Right atrium auricular region (tissue), 2 donors: ENCODE data around the gene TMEM86A. TPM values are rescaled to one million over a fixed set of nuclear protein-coding genes. Genes with fewer than 3 reads are reported as not detected.

Source experiments
- DNase-seq: peaks from one replicate; pipeline ENCODE4 v3.0.0-alpha.2; 2019; ENCODE audit warnings: low spot score
- H3K27ac ChIP-seq, 2 donors: fragments of 200-600 bp; sonication (generic); 1 replicate in 1 of 2; 2 replicates in 1 of 2; pipeline ENCODE4 v1.5.1; 2016 to 2019
- H3K27me3 ChIP-seq, 2 donors: fragments of 200-600 bp; sonication (generic); one replicate each; pipeline versions ENCODE4 v1.5.1 to v1.6.0; 2017 to 2019
- H3K36me3 ChIP-seq: fragments of 200-600 bp; sonication (generic); one replicate; pipeline ENCODE4 v1.5.1; 2016
- H3K4me1 ChIP-seq, 2 donors: fragments of 200-600 bp; sonication (generic); one replicate each; pipeline versions ENCODE4 v1.5.1 to v1.6.0; 2017 to 2019
- H3K4me3 ChIP-seq, 2 donors: fragments of 200-600 bp; sonication (generic); 1 replicate in 1 of 2; 2 replicates in 1 of 2; pipeline ENCODE4 v1.5.1; 2017 to 2019; ENCODE audit warnings: mild to moderate bottlenecking in 1 of 2, moderate library complexity in 1 of 2
- H3K9me3 ChIP-seq, 2 donors: fragments of 200-600 bp; sonication (generic); one replicate each; pipeline ENCODE4 v1.5.1; 2019
- total RNA-seq, 2 donors: library from RNA; depleted of rRNA; stranded (reverse); fragments of >200 nt; gene quantifications; one replicate each; pipeline ENCODE4 v1.1.0, GENCODE V29; 2016
- TF ChIP-seq, protein P1 (sequence below), 2 donors: fragments of 200-600 bp; sonication (generic); IDR thresholded peaks; one replicate each; pipeline ENCODE4 v1.5.1; 2019; ENCODE audit warnings: antibody characterized with exemption in 2 of 2

The TMEM86A gene
- total RNA-seq, 2 donors from 2014 or later: 2.6 to 4.6 TPM

DNA sequence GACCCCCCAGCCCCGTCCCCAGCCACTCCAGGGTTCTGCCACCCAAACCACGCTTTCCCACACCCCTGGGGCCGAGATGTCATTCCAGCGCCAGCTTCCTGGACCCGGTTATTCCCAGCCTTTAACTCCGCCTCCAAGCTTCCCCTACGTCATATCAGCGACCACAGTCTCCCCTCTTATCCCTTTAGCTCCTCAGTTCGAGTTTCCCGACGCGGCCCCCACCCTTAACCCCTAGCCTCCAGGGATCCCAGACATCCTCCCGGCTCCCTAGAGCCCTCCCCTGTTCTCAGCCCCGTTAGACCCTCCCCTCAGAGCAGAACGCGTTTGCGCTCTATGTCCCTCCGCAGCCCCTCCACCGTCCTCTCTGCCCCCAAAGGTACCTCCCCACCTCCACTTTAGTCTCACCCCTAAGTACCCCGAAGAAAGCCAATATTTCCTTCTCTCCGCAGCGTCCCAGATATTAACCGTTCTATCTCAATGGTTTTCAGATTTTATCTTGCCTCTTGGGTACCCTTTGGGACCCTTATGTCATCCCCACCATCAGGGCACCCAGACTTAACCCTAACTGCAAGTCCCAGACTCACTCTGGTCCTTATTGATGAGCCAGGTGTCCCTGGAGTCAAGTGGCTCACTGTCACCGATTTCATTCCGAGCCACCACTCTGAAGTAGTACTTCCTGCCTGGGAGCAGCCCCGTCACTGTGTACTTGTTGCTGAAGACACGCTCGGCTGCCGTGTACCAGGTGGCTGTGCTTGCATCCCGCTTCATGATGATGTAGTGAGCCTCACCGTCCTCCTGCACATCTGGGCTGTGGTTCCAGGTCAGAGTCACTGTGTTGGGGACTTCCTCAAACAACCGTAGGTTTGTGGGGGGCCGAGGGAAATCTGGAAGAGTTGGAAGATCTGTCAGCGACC is 8.0 kb downstream of the TMEM86A start:
- peak; percentile 73 for DNase-seq
- Histone ChIP-seq H3K27me3 (no peaks in the 10 kb centered on the region), H3K4me1 (peaks cover 0 to 42% of the 10 kb centered on the region in 2 donors), H3K36me3 (peaks cover 7% of the 10 kb centered on the region), H3K4me3 (peak overlapping the region; percentile 40 to 59), H3K27ac (peak overlapping the region; percentile 53 to 79), H3K9me3 (no peaks in the 10 kb centered on the region)
- TF ChIP-seq, protein P1, sequence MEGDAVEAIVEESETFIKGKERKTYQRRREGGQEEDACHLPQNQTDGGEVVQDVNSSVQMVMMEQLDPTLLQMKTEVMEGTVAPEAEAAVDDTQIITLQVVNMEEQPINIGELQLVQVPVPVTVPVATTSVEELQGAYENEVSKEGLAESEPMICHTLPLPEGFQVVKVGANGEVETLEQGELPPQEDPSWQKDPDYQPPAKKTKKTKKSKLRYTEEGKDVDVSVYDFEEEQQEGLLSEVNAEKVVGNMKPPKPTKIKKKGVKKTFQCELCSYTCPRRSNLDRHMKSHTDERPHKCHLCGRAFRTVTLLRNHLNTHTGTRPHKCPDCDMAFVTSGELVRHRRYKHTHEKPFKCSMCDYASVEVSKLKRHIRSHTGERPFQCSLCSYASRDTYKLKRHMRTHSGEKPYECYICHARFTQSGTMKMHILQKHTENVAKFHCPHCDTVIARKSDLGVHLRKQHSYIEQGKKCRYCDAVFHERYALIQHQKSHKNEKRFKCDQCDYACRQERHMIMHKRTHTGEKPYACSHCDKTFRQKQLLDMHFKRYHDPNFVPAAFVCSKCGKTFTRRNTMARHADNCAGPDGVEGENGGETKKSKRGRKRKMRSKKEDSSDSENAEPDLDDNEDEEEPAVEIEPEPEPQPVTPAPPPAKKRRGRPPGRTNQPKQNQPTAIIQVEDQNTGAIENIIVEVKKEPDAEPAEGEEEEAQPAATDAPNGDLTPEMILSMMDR (IDR thresholded peaks at IDR 0.05): no peak

DNA sequence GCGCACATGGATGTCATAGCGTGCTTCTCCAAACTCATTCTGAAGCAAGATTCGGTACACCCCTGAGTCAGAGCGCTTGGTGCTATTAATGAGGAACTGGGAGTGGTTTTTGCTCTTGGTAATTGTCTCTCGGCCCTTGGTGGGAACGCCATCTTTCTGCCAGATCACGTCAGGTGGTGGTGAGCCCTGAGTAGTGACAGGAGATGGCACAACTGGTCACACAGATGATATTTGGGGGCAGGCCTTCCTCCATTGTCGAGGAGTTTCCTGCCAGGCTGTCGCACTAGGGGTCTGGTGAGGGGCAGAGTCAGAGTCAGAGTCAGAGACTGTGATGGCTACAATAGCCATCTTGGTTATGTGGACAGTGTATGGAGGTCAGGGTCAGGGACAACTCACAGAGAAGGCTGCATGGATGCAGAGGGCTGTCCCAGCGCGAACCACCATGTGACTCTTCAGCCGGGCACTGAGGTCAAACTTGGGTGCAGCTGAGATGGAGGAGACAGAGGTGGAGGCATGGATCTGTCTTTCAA is 9.3 kb downstream of the TMEM86A start:
- TF ChIP-seq, protein P1 (IDR thresholded peaks at IDR 0.05): no peak
- no peaks in the 10 kb centered on the region for H3K9me3 ChIP-seq
- H3K36me3 ChIP-seq: no peaks in the 10 kb centered on the region
- no peak for DNase-seq
- no peak overlapping the region for H3K4me3 ChIP-seq
- no peaks in the 10 kb centered on the region for H3K27me3 ChIP-seq
- H3K27ac ChIP-seq: no peak overlapping the region
- H3K4me1 ChIP-seq: peaks cover 0 to 38% of the 10 kb centered on the region in 2 donors

DNA sequence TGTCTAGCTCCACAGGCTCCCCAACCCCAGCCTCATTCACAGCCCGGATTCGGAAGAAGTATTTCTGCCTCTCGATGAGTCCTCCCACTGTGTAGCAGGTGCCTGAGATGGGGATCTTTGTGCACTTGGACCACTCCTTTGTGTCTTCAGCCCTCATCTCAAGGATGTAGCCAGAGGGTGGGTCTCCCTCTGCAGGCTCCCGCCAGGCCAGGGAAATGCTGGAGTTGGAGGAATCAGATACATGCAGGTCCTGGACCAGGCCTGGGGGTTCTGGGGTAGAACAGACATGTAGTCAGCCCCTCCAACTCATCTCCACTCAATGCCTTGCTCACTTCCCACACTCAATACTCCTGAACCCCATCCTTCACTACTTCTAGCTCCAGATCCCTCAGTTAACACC is 10.8 kb downstream of the TMEM86A start:
- no peak overlapping the region for H3K4me3 ChIP-seq
- DNase-seq: no peak
- H3K4me1 ChIP-seq: peaks cover 0 to 25% of the 10 kb centered on the region in 2 donors
- no peaks in the 10 kb centered on the region for H3K9me3 ChIP-seq
- H3K27me3 ChIP-seq: no peaks in the 10 kb centered on the region
- no peaks in the 10 kb centered on the region for H3K36me3 ChIP-seq
- TF ChIP-seq, protein P1 (IDR thresholded peaks at IDR 0.05): no peak
- H3K27ac ChIP-seq: no peak overlapping the region

DNA sequence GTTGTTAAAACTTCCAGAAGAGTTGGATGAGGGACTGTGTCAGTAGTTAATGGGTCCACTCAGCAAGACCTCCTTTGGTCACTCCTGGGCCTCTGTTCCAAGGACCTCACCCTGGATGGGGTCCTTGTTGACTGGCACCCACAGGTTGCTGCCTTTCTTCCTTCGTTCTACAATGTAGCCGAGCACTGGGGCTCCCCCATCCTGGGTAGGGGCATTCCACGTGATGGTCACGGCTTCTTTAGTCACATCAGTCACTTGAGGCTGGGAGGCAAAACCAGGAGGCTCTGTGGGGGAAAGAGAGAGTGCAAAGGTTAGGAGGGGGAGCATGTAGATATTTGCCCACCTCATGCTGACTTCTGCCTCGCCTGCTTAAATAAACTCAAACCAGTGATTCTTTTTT is 12.0 kb downstream of the TMEM86A start:
- H3K27me3 ChIP-seq: no peaks in the 10 kb centered on the region
- H3K4me1 ChIP-seq: peaks cover 0 to 13% of the 10 kb centered on the region in 2 donors
- no peak overlapping the region for H3K4me3 ChIP-seq
- no peaks in the 10 kb centered on the region for H3K36me3 ChIP-seq
- no peaks in the 10 kb centered on the region for H3K9me3 ChIP-seq
- TF ChIP-seq, protein P1 (IDR thresholded peaks at IDR 0.05): no peak
- no peak for DNase-seq
- H3K27ac ChIP-seq: no peak overlapping the region

DNA sequence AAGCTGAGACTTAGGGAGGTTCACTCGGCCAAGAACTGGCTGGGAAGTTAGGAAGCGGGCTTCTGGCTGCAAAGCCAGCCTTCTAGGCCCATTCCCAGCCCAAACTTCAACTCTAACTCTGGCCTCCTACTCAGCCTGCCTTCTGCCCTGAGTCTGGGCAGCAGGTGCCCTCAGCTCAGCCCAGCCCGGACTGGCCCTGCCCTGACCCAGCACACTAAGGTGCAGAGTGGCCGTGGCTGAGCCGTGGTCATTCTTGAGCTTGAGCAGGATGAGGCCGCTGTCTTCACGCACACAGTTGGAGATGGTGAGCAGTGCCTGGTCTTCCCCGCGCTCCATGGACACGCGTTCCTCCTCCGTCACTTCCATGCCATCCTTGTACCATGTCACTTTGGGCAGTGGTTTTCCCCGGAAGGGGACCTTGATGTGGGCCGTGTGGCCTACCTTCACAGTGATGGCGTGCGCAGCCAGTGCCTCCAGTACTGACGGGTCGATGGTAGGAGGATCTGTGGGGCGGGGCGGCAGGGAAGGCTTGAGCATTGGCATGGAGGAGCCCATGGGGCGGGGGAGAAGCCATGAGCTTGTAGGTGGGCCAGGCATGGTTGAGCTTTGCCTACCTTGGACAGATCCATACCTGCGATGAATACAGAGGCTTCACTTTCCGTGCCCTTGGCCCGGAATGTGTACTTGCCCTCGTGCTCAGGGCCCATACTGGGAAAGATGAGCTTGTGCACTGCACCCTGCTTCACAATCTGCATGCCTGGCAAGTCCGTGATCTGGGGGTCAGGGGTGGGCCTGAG is 15.3 kb downstream of the TMEM86A start:
- H3K4me1 ChIP-seq: no peaks in the 10 kb centered on the region
- no peaks in the 10 kb centered on the region for H3K36me3 ChIP-seq
- H3K27me3 ChIP-seq: no peaks in the 10 kb centered on the region
- no peak overlapping the region for H3K4me3 ChIP-seq
- no peak overlapping the region for H3K27ac ChIP-seq
- TF ChIP-seq, protein P1 (IDR thresholded peaks at IDR 0.05): no peak
- no peaks in the 10 kb centered on the region for H3K9me3 ChIP-seq
- DNase-seq: no peak
